ENCODE results near the gene NAPSA. TPM values are rescaled to one million over a fixed set of nuclear protein-coding genes. Genes with fewer than 3 reads are reported as not detected.
A peak's percentile ranks its signal among the peaks of the same experiment; 100 is the strongest.
"Not testable (repeated sequence)": the region's sequence is repeated elsewhere in the genome, so short reads cannot be mapped to it uniquely, and the experiment has no call there.

Gene NAPSA
- polyA plus RNA-seq, 3 donors from 2014 or later = 0.50 to 2.2 TPM; not detected in 1

DNA sequence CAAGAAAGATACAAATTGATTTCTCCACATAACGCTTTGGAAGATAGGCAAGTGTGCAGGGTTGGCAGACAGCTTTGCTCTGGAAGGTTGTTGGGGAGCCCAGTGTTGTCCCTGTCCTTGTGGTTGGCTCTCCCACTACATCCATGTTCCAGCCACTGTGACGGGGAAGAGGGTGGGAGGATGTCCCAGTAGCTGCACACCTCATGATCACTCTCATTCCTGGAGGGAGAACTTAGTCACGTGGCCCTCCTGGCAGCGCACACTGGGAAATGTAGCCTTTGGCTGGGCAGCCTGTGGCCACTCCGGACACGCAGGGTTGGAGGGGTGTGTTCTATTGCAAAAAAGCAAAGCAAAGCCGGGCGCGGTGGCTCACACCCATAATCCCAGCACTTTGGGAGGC is 28.6 kb upstream of the NAPSA start:
- Mint-ChIP-seq H3K36me3 (peaks cover 8 to 10% (median 9%) of the 10 kb centered on the region in 3 donors), H3K4me1 (no peaks in the 10 kb centered on the region), H3K9me3 (no peaks in the 10 kb centered on the region), H3K4me3 (no peak overlapping the region), H3K27ac (no peak overlapping the region), H3K27me3 (ENCODE audit: low read depth in 3 of 3) (peaks cover 0 to 2% (median 0%) of the 10 kb centered on the region in 3 donors)
- no peak for DNase-seq

DNA sequence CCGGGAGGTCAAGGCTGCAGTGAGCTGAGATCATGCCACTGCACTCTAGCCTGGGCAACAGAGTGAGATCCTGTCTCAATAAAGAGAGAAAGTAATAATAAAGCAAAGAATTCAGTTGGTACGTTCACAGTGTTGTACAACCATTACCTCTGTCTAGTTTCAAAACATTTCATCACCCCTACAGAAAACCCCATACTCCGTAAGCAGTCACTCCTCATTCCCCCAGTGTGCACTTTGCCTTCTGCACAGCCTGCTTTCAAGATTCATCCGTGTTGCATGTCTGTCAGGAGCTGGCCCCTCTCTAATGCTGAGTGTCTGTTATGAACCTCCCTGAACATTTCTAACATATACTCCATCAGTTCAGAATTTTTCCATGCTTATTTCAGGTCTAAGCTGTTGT is 28.1 kb upstream of the NAPSA start:
- no peak for DNase-seq
- peaks cover 8 to 10% (median 9%) of the 10 kb centered on the region in 3 donors for H3K36me3 Mint-ChIP-seq
- no peak overlapping the region for H3K4me3 Mint-ChIP-seq
- H3K9me3 Mint-ChIP-seq = no peaks in the 10 kb centered on the region
- no peaks in the 10 kb centered on the region for H3K4me1 Mint-ChIP-seq
- H3K27ac Mint-ChIP-seq = no peak overlapping the region
- no peaks in the 10 kb centered on the region for H3K27me3 Mint-ChIP-seq (ENCODE audit: low read depth in 3 of 3)

DNA sequence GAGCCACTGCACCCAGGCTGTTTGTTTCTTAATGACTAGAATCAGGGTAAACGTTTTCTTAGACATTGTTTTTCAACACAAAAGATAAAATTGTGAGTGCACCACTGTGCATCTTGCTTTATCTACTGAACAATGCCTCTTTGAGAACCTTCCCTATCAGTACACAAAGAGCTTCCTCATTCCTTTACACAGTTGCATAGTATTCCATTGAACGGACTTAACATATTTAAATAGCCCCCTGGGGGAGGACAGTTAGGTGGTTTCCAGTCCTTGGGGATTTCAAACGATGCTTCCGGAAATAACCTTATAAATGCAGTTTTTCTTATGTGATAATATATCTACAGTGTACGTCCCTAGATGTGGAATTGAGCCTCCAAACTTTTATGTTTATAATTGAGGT is 27.3 kb upstream of the NAPSA start:
- H3K27me3 Mint-ChIP-seq (ENCODE audit: low read depth in 3 of 3) = no peaks in the 10 kb centered on the region
- peaks cover 4 to 13% (median 7%) of the 10 kb centered on the region in 3 donors for H3K36me3 Mint-ChIP-seq
- H3K27ac Mint-ChIP-seq = no peak overlapping the region
- H3K4me3 Mint-ChIP-seq = no peak overlapping the region
- DNase-seq = no peak
- peaks cover under 1 to 3% of the 10 kb centered on the region in 2 donors for H3K4me1 Mint-ChIP-seq
- H3K9me3 Mint-ChIP-seq = no peaks in the 10 kb centered on the region

DNA sequence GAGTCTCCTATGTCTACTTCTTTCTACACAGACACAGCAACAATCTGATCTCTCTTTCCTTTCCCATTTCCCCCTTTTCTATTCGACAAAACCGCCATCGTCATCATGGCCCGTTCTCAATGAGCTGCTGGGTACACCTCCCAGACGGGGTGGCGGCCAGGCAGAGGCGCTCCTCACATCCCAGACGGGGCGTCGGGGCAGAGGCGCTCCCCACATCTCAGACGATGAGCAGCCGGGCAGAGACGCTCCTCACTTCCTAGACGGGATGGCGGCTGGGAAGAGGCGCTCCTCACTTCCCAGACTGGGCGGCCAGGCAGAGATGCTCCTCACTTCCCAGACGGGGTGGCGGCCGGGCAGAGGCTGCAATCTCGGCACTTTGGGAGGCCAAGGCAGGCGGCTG is 25.5 kb upstream of the NAPSA start:
- not testable (repeated sequence) for H3K4me3 Mint-ChIP-seq; DNase-seq; H3K9me3 Mint-ChIP-seq; H3K27me3 Mint-ChIP-seq (ENCODE audit: low read depth in 3 of 3); H3K27ac Mint-ChIP-seq; H3K4me1 Mint-ChIP-seq
- peaks cover 3 to 17% (median 9%) of the 10 kb centered on the region in 3 donors for H3K36me3 Mint-ChIP-seq

DNA sequence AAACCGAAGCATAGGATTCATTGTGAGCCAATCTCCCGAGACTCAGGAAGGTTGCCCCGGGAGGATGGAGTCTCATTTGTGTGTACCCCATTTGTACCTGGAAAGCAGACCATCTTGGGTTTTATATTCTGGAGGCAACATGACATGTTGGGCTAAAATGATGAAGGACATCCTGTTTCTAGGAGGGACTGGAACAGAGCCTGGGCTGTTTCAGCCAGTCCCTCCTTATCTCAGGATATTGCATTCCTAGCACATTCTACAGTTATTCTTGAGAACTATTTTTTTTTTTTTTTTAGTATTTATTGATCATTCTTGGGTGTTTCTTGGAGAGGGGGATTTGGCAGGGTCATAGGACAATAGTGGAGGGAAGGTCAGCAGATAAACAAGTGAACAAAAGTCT is 24.9 kb upstream of the NAPSA start:
- H3K27me3 Mint-ChIP-seq (ENCODE audit: low read depth in 3 of 3); H3K4me1 Mint-ChIP-seq; DNase-seq; H3K27ac Mint-ChIP-seq; H3K4me3 Mint-ChIP-seq; H3K9me3 Mint-ChIP-seq: not testable (repeated sequence)
- peaks cover 3 to 14% (median 9%) of the 10 kb centered on the region in 3 donors for H3K36me3 Mint-ChIP-seq

DNA sequence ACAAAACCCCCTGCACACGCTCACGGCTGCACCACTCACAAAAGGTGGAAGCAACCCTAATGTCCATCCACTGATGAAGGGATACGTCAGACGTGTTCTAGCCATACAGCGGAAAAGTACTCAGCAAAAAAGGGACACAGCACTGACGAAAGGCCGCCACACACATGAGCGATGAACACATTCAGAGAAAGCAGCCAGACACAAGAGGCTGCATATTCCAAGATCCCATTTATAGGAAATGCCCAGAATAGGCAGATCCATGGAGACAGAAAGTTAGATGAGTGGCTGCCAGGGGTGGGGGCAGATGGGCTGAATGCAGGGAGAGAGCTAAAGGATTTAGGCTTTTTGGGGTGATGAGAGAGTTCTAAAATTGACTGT is 22.4 kb upstream of the NAPSA start:
- H3K27ac Mint-ChIP-seq = peak overlapping the region in 4 of 6 donors; percentile 33 to 69 (median 53)
- no peak for DNase-seq
- H3K4me3 Mint-ChIP-seq = peak overlapping the region in 4 of 5 donors; percentile 8 to 63 (median 44)
- H3K4me1 Mint-ChIP-seq = peaks cover 26 to 30% of the 10 kb centered on the region in 2 donors
- H3K27me3 Mint-ChIP-seq (ENCODE audit: low read depth in 3 of 3) = peaks cover 15 to 16% (median 15%) of the 10 kb centered on the region in 3 donors
- no peaks in the 10 kb centered on the region for H3K9me3 Mint-ChIP-seq
- H3K36me3 Mint-ChIP-seq = peaks cover 0 to 9% (median 4%) of the 10 kb centered on the region in 3 donors

DNA sequence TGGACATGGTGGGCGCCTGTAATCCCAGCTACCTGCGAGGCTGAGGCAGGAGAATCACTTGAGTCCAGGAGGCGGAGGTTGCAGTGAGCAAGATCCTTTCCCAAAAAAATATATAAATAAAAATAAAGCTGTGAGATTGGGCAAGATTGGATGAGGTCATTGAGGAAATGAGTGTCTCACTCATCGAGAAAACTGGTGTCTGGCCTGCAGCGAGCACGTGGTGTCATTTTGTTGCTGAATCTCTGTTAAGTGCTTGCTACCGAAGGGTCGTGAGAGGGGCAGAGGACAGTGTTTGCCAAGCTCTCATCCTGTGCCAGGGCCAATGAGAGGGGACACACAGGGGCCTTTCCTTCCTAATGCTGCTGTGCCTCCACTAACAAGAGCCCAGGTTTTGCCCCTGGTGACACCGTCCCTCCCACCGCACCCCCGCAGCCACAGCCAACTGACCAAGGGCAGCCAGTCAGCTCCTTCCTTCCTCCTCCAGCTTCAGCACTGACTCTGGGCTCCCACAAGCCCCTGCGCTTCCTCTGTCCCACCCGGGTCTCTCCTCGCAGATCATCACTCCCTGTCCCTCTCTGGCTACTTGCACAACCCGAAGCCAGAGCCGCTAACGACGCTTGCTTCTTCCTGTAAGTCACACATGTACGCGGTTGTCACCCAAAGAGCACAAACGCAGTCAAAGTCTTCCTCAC is 21.9 kb upstream of the NAPSA start:
- H3K4me3 Mint-ChIP-seq = peak overlapping the region in 4 of 5 donors; percentile 8 to 63 (median 44)

DNA sequence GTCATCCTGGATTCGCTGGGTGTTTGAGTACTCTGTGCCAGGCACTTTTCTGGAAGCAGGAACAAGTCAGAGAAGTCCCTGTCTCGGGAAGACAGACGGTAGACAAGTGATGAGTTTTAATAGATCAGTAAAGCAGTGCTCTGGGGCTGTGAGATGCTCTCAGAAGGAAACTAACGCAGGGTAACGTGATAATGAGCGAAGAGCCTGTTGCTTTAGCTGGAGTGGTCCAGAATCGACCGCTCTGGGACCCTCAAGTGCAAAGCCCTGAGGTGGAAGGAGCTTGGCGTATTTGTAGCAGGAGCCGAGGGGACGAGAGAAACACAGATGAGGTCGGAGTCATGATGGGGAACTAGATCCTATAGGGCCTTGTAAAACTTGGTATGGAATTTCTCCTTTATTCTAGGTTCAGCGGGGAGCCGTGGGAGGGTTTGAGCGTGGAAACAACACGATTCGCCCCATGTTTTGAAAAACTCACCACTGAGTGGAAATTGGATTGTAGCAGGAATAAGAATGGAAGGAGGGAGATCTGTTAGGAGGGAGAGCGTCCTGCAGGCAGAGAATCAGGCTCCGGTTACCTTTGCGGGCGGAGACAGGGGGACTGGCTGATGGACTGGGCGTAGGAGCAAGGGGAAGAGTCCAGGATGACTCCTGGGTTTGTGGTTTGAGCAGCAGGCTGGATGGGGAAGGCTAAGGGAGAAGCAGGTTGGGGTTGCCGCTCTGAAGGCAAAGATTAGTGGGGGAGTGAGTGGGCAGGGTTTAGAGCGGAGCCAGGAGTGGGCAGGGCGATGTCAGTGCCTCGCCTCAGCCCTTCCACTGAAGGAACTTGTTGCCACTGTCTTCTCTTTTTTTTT is 19.5 kb upstream of the NAPSA start:
- Mint-ChIP-seq H3K27me3 (ENCODE audit: low read depth in 3 of 3) (peaks cover 15 to 19% (median 19%) of the 10 kb centered on the region in 3 donors), H3K4me1 (peaks cover 30% of the 10 kb centered on the region in 2 donors), H3K36me3 (peaks cover 8 to 16% (median 10%) of the 10 kb centered on the region in 3 donors), H3K27ac (peak overlapping the region; percentile 68 to 96 (median 92)), H3K4me3 (peak overlapping the region; percentile 90 to 99 (median 91)), H3K9me3 (no peaks in the 10 kb centered on the region)
- no peak for DNase-seq

More for the DNA sequence above, 21.9 kb upstream of the NAPSA start:
- no peaks in the 10 kb centered on the region for H3K9me3 Mint-ChIP-seq
- H3K27ac Mint-ChIP-seq = peak overlapping the region in 3 of 6 donors; percentile 52 to 69 (median 54)
- H3K4me1 Mint-ChIP-seq = peaks cover 26 to 30% of the 10 kb centered on the region in 2 donors
- peaks cover 0 to 7% (median 4%) of the 10 kb centered on the region in 3 donors for H3K36me3 Mint-ChIP-seq
- DNase-seq = no peak
- H3K27me3 Mint-ChIP-seq (ENCODE audit: low read depth in 3 of 3) = peaks cover 15 to 16% (median 15%) of the 10 kb centered on the region in 3 donors

DNA sequence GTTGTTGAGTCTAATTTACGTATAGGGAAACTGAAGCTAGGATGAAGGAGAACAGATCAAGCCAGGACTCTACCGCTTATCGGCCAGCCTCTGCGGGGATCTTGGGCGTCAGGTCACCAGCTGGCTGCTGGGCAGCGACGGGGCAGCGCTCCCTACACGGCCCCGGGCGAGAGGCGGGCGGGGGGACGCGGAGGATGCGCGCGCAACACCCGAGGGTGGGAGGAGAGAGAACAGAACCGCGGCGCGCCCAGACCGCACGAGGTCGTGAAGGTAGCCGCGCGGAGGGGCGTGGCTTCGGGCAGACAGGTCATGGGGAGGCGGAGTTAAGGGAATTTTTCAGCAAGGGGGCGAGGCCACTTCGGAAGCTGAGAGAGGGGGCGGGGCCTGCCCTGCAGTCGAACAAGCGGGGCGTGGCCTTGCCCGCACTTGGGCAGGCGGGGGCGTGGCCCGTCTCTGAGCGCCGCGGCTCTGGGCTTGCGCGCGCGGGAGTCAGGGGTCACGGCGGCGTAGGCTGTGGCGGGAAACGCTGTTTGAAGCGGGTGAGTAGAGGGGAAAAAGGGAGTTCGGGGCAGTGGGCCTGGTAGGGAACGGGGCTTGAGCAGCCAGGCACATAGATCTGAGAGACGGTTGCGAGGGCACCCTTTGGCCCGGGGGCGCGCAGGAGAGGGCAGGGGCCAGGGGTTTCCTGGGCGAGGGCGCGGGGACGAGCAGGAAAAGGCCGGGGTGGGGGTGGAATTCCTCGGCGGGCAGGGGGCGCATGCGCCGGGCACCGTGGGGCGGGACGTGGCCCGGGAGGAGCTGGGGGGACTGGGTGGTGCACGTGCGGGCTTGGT is 18.6 kb upstream of the NAPSA start, which contains the start of gene POLD1:
TSS of gene POLD1 (plus strand) at position 496 of the 833 bp plus-strand sequence. CDS start 14,505 bp downstream, outside the sequence.
- H3K27me3 Mint-ChIP-seq (ENCODE audit: low read depth in 3 of 3) = peaks cover 15 to 20% (median 19%) of the 10 kb centered on the region in 3 donors
- peak; percentile 99 for DNase-seq

DNA sequence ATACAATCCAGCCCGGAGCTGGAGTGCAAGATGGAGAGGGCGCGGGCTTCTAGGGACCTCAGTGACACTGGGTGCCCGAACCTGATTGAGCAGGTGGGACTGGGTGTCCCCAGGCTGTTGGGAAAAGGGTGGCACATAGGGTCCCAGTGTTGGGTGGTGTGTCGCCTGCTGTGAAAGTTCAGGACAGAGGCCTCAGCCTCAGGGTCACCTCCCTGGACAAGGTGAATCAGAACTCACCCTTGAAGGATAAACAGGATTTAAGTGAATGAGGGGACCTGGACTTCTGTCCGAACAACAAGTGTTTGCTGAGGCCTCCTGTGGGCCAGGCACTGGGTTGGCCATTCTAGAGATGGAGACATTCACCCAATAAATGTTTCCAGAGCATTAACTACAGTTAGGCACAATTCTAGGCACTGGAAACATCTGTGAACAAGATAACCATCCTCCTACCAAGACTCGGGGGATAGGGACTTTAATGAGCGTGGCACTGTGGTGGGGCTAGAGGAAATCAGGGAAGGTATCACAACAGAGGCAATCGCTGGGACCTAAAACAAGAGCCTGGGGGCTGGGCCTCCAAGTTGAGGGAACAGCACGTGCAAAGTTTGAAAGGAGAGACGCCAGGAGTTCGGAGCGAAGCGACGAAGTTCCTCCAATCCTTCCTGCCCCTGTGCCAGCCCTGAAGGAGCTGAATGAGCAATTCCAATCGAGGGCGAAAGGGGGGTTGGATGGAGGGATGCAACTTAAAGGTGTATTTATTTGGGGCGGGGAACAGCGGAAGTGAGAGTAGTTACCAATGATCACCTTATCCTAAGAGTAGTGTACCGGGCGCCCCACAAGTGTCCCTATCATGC is 17.8 kb upstream of the NAPSA start:
- Mint-ChIP-seq H3K9me3 (no peaks in the 10 kb centered on the region), H3K4me1 (peaks cover 33 to 36% of the 10 kb centered on the region in 2 donors), H3K27ac (peak overlapping the region; percentile 88 to 96 (median 92)), H3K27me3 (ENCODE audit: low read depth in 3 of 3) (peaks cover 15 to 20% (median 19%) of the 10 kb centered on the region in 3 donors), H3K4me3 (peak overlapping the region; percentile 90 to 99 (median 91)), H3K36me3 (peaks cover 12 to 26% (median 18%) of the 10 kb centered on the region in 3 donors)
- no peak for DNase-seq

More for the DNA sequence above, 18.6 kb upstream of the NAPSA start, which contains the start of gene POLD1:
- Mint-ChIP-seq H3K36me3 (peaks cover 12 to 24% (median 16%) of the 10 kb centered on the region in 3 donors), H3K4me1 (peaks cover 32 to 34% of the 10 kb centered on the region in 2 donors), H3K4me3 (peak within 1 kb of the TSS; percentile 90 to 99 (median 91)), H3K27ac (peak within 1 kb of the TSS; percentile 88 to 96 (median 92)), H3K9me3 (no peaks in the 10 kb centered on the region)

DNA sequence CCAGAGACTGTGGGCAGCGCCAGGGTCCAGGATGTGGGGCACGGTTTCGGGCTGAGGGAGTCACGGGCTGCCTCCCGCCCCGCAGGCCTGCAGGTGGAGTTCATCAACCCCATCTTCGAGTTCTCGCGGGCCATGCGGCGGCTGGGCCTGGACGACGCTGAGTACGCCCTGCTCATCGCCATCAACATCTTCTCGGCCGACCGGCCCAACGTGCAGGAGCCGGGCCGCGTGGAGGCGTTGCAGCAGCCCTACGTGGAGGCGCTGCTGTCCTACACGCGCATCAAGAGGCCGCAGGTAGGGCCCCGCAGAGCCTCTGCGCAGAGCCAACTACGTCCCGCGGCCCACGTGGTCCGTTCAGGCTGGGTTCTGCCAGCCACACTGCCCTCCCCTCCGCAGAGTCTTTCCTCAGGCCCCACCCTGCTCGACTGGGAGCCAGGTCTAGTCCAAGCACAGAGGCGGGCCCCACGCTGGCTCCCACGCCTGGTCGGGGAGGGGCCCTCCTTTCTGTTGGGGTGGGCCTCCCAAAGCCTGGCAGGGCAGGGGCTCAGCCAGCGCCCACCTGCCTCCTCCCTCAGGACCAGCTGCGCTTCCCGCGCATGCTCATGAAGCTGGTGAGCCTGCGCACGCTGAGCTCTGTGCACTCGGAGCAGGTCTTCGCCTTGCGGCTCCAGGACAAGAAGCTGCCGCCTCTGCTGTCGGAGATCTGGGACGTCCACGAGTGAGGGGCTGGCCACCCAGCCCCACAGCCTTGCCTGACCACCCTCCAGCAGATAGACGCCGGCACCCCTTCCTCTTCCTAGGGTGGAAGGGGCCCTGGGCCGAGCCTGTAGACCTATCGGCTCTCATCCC is 16.7 kb upstream of the NAPSA start:
- Mint-ChIP-seq H3K4me3 (no peak overlapping the region), H3K27me3 (ENCODE audit: low read depth in 3 of 3) (peaks cover 15 to 22% (median 19%) of the 10 kb centered on the region in 3 donors), H3K27ac (peak overlapping the region in 1 of 6 donors; percentile 67), H3K4me1 (peaks cover 32 to 39% of the 10 kb centered on the region in 2 donors), H3K9me3 (no peaks in the 10 kb centered on the region), H3K36me3 (peaks cover 8 to 22% (median 18%) of the 10 kb centered on the region in 3 donors)
- DNase-seq = peak in 1 of 3 donors; percentile 13
